ENCODE data around the gene NECTIN4. TPM values are rescaled to one million over a fixed set of nuclear protein-coding genes. Genes with fewer than 3 reads are reported as not detected.

NECTIN4 gene
- total RNA-seq, 1 donor from 2014 or later, result not detected

DNA sequence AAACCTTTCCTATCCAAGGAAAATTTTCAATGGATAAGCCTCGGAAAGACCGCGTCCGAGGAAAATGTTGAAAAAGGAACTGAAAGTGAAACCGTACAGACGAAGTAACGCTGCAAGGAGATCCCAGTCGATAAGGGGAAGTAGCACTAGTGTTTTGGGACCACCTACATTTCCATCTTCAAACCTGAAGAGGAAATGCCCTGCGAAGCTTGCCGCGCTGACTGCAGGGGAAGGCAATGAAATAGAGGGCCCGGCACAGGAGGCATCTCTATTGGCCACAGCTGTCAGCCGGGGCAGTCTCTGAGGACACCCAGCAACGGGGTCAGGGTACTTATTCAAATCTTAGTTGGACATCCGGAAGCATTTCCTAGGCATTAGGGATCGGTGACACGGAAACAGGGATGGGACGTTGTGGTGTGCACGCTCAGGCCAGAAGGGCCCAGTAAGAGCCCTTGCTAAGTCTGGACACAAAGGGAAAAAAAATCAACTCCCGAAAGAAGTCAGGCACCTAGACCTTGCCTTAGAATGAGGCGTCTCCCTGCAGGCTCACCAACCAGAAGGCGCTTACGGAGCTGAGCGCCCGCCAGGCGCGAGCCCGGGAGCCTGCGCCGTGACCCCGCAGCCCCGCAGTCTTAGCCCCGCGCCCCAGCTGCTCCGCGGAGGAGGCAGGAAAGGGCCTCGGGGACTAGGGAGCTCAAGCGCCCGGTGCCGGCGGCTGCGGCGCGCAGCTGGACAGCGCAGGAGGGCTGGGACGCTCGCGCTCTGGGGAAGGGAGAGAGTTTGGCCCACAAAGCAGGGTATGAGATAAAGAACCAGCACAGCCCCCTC is 44.2 kb downstream of the NECTIN4 start:
- ChIA-PET CTCF (interaction anchor here (1.3 to 4.5 kb wide), 3 partner anchors 25 to 53 kb away, joined by 10 to 37 read pairs (median 27); partner anchors contain the start of genes ARHGAP30 and KLHDC9), POLR2A (interaction anchor here (0.6 to 5.9 kb wide), 36 partner anchors 7 to 698 kb away, joined by 3 to 285 read pairs (median 7); partner anchors contain the start of genes ARHGAP30, CD48, DEDD and F11R)
- peaks cover 86% of the 10 kb centered on the region for H3K36me3 Mint-ChIP-seq (ENCODE audit: low read depth)
- TF ChIP-seq, protein P1, sequence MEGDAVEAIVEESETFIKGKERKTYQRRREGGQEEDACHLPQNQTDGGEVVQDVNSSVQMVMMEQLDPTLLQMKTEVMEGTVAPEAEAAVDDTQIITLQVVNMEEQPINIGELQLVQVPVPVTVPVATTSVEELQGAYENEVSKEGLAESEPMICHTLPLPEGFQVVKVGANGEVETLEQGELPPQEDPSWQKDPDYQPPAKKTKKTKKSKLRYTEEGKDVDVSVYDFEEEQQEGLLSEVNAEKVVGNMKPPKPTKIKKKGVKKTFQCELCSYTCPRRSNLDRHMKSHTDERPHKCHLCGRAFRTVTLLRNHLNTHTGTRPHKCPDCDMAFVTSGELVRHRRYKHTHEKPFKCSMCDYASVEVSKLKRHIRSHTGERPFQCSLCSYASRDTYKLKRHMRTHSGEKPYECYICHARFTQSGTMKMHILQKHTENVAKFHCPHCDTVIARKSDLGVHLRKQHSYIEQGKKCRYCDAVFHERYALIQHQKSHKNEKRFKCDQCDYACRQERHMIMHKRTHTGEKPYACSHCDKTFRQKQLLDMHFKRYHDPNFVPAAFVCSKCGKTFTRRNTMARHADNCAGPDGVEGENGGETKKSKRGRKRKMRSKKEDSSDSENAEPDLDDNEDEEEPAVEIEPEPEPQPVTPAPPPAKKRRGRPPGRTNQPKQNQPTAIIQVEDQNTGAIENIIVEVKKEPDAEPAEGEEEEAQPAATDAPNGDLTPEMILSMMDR (IDR thresholded peaks at IDR 0.05), result no peak
- no peaks in the 10 kb centered on the region for H3K9me3 Mint-ChIP-seq
- H3K27ac Mint-ChIP-seq, result peak overlapping the region; percentile 100
- no peaks in the 10 kb centered on the region for H3K27me3 Mint-ChIP-seq
- peaks cover 69% of the 10 kb centered on the region for H3K4me1 Mint-ChIP-seq
- peak overlapping the region; percentile 95 for H3K4me3 Mint-ChIP-seq
- DNase-seq, result peak; percentile 69
- peak; percentile 64 for ATAC-seq (ENCODE audit: low read depth)
- intact Hi-C loops (cut with micrococcal nuclease), result loop anchor here (1.0 to 10.0 kb wide), 7 partner anchors 24 to 350 kb away; partner anchors contain the start of genes DEDD, F11R, KLHDC9 and NIT1

DNA sequence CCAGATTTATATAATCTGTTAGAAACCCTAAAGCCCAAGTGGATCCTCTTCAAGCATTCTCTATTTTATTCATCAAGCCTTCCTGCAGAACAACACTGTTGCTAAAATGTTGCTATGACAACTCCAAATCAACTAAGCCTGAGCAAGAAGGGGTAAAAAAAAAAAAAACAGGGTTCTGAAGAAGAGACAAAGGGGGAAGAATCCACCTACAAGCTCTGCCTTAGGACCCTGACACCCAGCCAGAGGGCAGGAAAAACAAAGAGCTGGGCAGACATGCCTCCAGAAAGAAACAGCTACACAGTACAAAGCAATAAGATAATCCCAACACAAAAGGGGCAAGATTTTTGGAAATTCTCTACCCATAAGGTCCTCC is 44.8 kb downstream of the NECTIN4 start:
- DNase-seq (no peak), ATAC-seq (ENCODE audit: low read depth) (peak; percentile 4)
- H3K27me3 Mint-ChIP-seq, result no peaks in the 10 kb centered on the region
- H3K9me3 Mint-ChIP-seq, result no peaks in the 10 kb centered on the region
- H3K27ac Mint-ChIP-seq, result peak overlapping the region; percentile 100
- ChIA-PET CTCF (interaction anchor here (0.7 to 4.5 kb wide), 4 partner anchors 25 to 711 kb away, joined by 4 to 37 read pairs (median 18); partner anchors contain the start of genes ARHGAP30 and KLHDC9), POLR2A (interaction anchor here (0.7 to 5.9 kb wide), 19 partner anchors 16 to 698 kb away, joined by 3 to 285 read pairs (median 11); partner anchors contain the start of genes ARHGAP30, CD48, DEDD and F11R)
- peaks cover 74% of the 10 kb centered on the region for H3K4me1 Mint-ChIP-seq
- TF ChIP-seq, protein P1 (IDR thresholded peaks at IDR 0.05), result no peak
- peak overlapping the region; percentile 95 for H3K4me3 Mint-ChIP-seq
- intact Hi-C loops (cut with micrococcal nuclease), result loop anchor here (2.0 to 10.0 kb wide), 2 partner anchors 74 to 350 kb away; partner anchors contain the start of genes NIT1 and PFDN2
- H3K36me3 Mint-ChIP-seq (ENCODE audit: low read depth), result peaks cover 87% of the 10 kb centered on the region

DNA sequence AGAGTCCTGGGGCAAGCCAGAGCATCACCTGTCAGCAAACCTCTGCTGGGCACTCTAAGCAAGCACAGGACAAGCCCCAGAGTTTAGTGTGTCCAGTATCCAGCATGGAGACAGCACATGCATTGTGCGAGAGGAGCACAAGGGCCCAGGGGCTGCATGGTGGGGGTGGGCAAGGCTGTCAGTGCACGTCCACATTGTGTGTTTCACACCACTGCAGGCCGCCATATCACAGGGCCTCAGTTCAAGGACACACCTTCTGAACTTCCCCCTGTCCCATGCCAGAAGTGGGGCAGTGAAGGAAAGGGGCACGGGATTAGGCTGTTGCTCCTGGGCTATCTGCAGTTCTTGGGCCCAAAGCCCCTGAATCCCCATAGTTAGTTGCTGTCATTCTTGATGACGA is 49.8 kb downstream of the NECTIN4 start:
- TF ChIP-seq, protein P1 (IDR thresholded peaks at IDR 0.05), result no peak
- peak overlapping the region; percentile 58 for H3K4me3 Mint-ChIP-seq
- ChIA-PET CTCF (interaction anchor here (0.8 to 4.6 kb wide), 8 partner anchors 14 to 88 kb away, joined by 3 to 31 read pairs (median 6); partner anchors contain the start of genes ARHGAP30, F11R and KLHDC9), POLR2A (interaction anchor here (0.7 to 5.3 kb wide), 11 partner anchors 7 to 93 kb away, joined by 3 to 41 read pairs (median 13); partner anchors contain the start of genes ARHGAP30, DEDD, F11R and KLHDC9)
- no peaks in the 10 kb centered on the region for H3K9me3 Mint-ChIP-seq
- H3K27ac Mint-ChIP-seq, result peak overlapping the region; percentile 78
- H3K4me1 Mint-ChIP-seq, result peaks cover 58% of the 10 kb centered on the region
- intact Hi-C loops (cut with micrococcal nuclease), result loop anchor here (1.0 kb wide), 1 partner anchor 18 kb away; the partner anchor contains the start of gene F11R
- no peak for ATAC-seq (ENCODE audit: low read depth)
- DNase-seq, result no peak
- H3K27me3 Mint-ChIP-seq, result no peaks in the 10 kb centered on the region
- H3K36me3 Mint-ChIP-seq (ENCODE audit: low read depth), result peaks cover 53% of the 10 kb centered on the region

DNA sequence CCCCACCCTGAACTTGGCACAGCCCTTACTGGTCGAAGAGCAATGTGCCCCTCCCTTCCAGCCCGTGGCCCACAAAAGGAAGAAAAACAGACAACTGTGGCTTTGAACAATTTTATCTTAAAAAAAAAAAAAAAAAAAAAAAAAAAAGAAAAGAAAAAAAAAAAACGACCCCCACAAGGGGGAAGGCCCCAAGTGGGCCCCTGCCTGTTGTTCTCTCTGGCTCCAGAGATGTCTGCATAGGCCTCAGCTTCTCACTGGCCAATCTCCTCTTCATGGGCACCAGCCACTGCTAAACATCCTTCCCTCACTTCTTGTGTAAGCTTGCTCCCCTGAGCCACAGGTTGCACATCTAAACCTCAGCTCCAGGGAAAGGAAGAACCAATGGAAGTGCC is 50.2 kb downstream of the NECTIN4 start:
- Mint-ChIP-seq H3K36me3 (ENCODE audit: low read depth) (peaks cover 49% of the 10 kb centered on the region), H3K4me1 (peaks cover 54% of the 10 kb centered on the region), H3K27ac (peak overlapping the region; percentile 95), H3K9me3 (no peaks in the 10 kb centered on the region), H3K27me3 (no peaks in the 10 kb centered on the region), H3K4me3 (peak overlapping the region; percentile 91)
- ChIA-PET CTCF (interaction anchor here (1.4 to 4.6 kb wide), 6 partner anchors 18 to 88 kb away, joined by 3 to 31 read pairs (median 6); partner anchors contain the start of genes ARHGAP30, F11R and KLHDC9), POLR2A (interaction anchor here (0.6 to 5.3 kb wide), 18 partner anchors 7 to 493 kb away, joined by 3 to 41 read pairs (median 6); partner anchors contain the start of genes ARHGAP30, DEDD, F11R and KLHDC9)
- ATAC-seq (ENCODE audit: low read depth) (no peak), DNase-seq (no peak)
- TF ChIP-seq, protein P1 (IDR thresholded peaks at IDR 0.05), result no peak
- intact Hi-C loops (cut with micrococcal nuclease), result loop anchor here (1.0 kb wide), 1 partner anchor 18 kb away; the partner anchor contains the start of gene F11R
